IgD-negative memory B cell (primary cell): ENCODE measurements around the gene VDAC2. TPM values are rescaled to one million over a fixed set of nuclear protein-coding genes. Genes with fewer than 3 reads are reported as not detected.

ENCODE experiments used
- H3K27ac Mint-ChIP-seq, 3 donors: one replicate each; pipeline ENCODE4 v1.8.0; 2020 to 2022; ENCODE audit warnings: mild to moderate bottlenecking in 3 of 3, mixed read lengths in 3 of 3, moderate library complexity in 1 of 3
- H3K27me3 Mint-ChIP-seq: one replicate; pipeline ENCODE4 v1.8.0; 2021; ENCODE audit warnings: mixed read lengths
- H3K36me3 Mint-ChIP-seq: one replicate; pipeline ENCODE4 v1.8.0; 2020; ENCODE audit warnings: mild to moderate bottlenecking, mixed read lengths
- H3K4me1 Mint-ChIP-seq, 3 donors: one replicate each; pipeline ENCODE4 v1.8.0; 2020 to 2022; ENCODE audit warnings: mixed read lengths in 3 of 3, mild to moderate bottlenecking in 1 of 3
- H3K4me3 Mint-ChIP-seq, 4 donors: one replicate each; pipeline ENCODE4 v1.8.0; 2020 to 2022; ENCODE audit warnings: mild to moderate bottlenecking in 4 of 4, mixed read lengths in 4 of 4, moderate library complexity in 3 of 4
- H3K9me3 Mint-ChIP-seq, 3 donors: one replicate each; pipeline ENCODE4 v1.8.0; 2020 to 2021; ENCODE audit warnings: mixed read lengths in 3 of 3, mild to moderate bottlenecking in 1 of 3
- polyA plus RNA-seq: library from polyadenylated mRNA; unstranded; fragments of 300-500 nt; fragmentation: Illumina TruSeq; gene quantifications from one replicate; pipeline ENCODE4 v1.2.3, GENCODE V29; 2021

Gene VDAC2
- polyA plus RNA-seq, 1 donor from 2014 or later, result 134 TPM

DNA sequence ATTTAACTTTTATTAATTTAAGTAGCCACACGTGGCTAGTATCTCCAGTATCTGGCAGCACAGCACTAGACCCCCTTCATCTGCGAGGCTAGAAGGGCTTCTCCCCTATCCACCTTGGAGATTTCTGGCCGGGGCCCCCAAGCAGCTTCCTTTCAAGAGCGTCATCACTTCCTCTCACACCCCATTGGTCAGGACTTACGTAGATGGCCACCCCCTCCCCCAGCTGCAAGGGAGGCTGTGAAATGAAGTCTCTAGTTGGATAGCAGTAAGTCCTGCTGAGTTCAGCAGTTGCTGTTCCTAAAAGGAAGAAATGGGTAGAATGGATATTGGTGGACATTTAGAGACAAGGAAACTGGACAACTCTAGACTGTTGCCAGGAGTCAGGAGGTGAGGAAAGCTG is 59.0 kb downstream of the VDAC2 start:
- H3K27ac Mint-ChIP-seq, result no peak overlapping the region

DNA sequence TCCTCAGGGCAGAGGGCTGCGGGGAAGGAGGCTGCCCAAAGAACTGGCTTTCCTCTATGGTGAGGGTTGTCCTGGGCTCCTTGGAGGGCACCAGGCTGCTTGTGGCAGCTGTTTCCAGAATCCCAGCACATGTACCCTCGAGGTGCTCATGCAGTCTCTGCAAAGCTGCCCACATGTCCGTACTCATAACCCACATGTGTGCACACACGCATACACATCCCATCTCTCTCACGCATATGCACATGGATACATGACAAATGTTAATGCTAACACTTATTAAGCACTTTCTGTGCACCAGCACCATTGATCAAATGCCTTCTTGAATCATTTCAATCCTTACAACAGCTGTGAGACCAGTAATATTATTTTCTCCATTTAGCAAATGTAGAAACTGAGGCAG is 61.5 kb downstream of the VDAC2 start:
- H3K27me3 Mint-ChIP-seq, result peaks cover 1% of the 10 kb centered on the region
- no peaks in the 10 kb centered on the region for H3K4me1 Mint-ChIP-seq
- H3K27ac Mint-ChIP-seq, result no peak overlapping the region
- peaks cover 0 to 1% (median 0%) of the 10 kb centered on the region in 3 donors for H3K9me3 Mint-ChIP-seq
- H3K36me3 Mint-ChIP-seq, result no peaks in the 10 kb centered on the region
- H3K4me3 Mint-ChIP-seq, result no peak overlapping the region

More for the DNA sequence above, 59.0 kb downstream of the VDAC2 start:
- Mint-ChIP-seq H3K9me3 (peaks cover 0 to 1% (median 0%) of the 10 kb centered on the region in 3 donors), H3K27me3 (peaks cover 1% of the 10 kb centered on the region), H3K4me1 (no peaks in the 10 kb centered on the region), H3K36me3 (no peaks in the 10 kb centered on the region), H3K4me3 (no peak overlapping the region)

- peak overlapping the region in 1 of 4 donors; percentile 47 for H3K4me3 Mint-ChIP-seq
- peaks cover 1% of the 10 kb centered on the region for H3K27me3 Mint-ChIP-seq
- no peak overlapping the region for H3K27ac Mint-ChIP-seq
- H3K9me3 Mint-ChIP-seq, result peaks cover 0 to 1% (median 0%) of the 10 kb centered on the region in 3 donors
- no peaks in the 10 kb centered on the region for H3K36me3 Mint-ChIP-seq
- no peaks in the 10 kb centered on the region for H3K4me1 Mint-ChIP-seq
Observed at GRCh38 chr10:75272896-75273295, 62.3 kb downstream of the VDAC2 start.

- H3K9me3 Mint-ChIP-seq, result no peaks in the 10 kb centered on the region
- H3K4me3 Mint-ChIP-seq, result peak overlapping the region in 1 of 4 donors; percentile 52
- no peaks in the 10 kb centered on the region for H3K36me3 Mint-ChIP-seq
- H3K27ac Mint-ChIP-seq, result no peak overlapping the region
- peaks cover 8% of the 10 kb centered on the region for H3K27me3 Mint-ChIP-seq
- H3K4me1 Mint-ChIP-seq, result no peaks in the 10 kb centered on the region
Observed at GRCh38 chr10:75276069-75276872, 65.7 kb downstream of the VDAC2 start.

DNA sequence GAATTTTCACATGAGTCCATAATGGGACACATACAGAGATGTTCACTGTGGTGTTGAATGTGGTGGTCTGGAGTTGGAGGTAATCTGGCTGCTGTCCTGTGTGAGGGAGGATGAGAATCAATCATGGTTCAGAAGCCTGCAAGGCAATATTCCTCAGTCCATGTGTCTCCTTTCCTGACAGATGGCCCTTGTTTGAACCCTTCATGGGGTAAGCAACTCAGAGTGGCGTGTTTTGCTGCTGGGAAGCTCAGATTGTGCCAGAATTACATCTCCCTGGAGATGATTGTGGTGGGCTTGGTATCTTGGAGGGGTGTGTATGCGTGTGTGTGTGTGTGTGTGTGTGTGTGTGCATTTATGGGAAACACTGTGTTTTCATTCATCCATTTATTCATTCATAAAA is 69.6 kb downstream of the VDAC2 start:
- peaks cover 10% of the 10 kb centered on the region for H3K27me3 Mint-ChIP-seq
- H3K4me3 Mint-ChIP-seq, result no peak overlapping the region
- H3K4me1 Mint-ChIP-seq, result peaks cover 0 to 1% (median 0%) of the 10 kb centered on the region in 3 donors
- H3K36me3 Mint-ChIP-seq, result no peaks in the 10 kb centered on the region
- no peak overlapping the region for H3K27ac Mint-ChIP-seq
- H3K9me3 Mint-ChIP-seq, result no peaks in the 10 kb centered on the region

Other genes starting within 250 kb of the VDAC2 start
- 11.7 TPM for gene SAMD8, start 99.1 kb upstream of the VDAC2 start, polyA plus RNA-seq
- gene COMTD1, start 25.2 kb downstream of the VDAC2 start, polyA plus RNA-seq, result 8.5 TPM
- gene ZNF503, start 191.0 kb downstream of the VDAC2 start, polyA plus RNA-seq, result not detected
- gene LRMDA, start 220.8 kb downstream of the VDAC2 start, polyA plus RNA-seq, result not detected